ENCODE results near the gene NPHP4. TPM values are rescaled to one million over a fixed set of nuclear protein-coding genes. Genes with fewer than 3 reads are reported as not detected.

Gene NPHP4
- total and polyA plus RNA-seq, 10 of the 15 experiments (the other 5 are each of a cell fraction or from before 2014, with no cell fraction given): 0.16 to 10.5 (median 3.1) TPM

GRCh38 chr1:5883129-5884048 lies 108.8 kb downstream of the NPHP4 start:
- no peaks in the 10 kb centered on the region; the same call in 2 of the 3 replicates for H3K9me3 ChIP-seq (replicated peaks; ENCODE audit: control insufficient read depth, insufficient read depth, low read length)
- no peaks in the 10 kb centered on the region for H4K20me1 ChIP-seq (ENCODE audit: control insufficient read depth, insufficient read depth)
- peaks cover 0 to 4% of the 10 kb centered on the region in 2 experiments; a peak in 2 of 4 replicates for H3K36me3 ChIP-seq (ENCODE audit: control insufficient read depth in 2 of 2, insufficient read depth in 2 of 2, low read length in 1 of 2)
- ATAC-seq (no peak), DNase-seq (ENCODE audit: low read depth, low spot score) (no peak), FAIRE-seq (no peak)
- in situ Hi-C loops (cut with MboI): no loop called here
- no TSS peak for BruUV-seq (replicated peaks)
- H3K27ac ChIP-seq (ENCODE audit: control insufficient read depth, insufficient read depth): no peak overlapping the region
- H3K27me3 ChIP-seq (replicated peaks in 1 of 2; ENCODE audit: control insufficient read depth in 2 of 2, insufficient read depth in 2 of 2, low read length in 1 of 2): no peaks in the 10 kb centered on the region
- POLR2A ChIA-PET: no interaction called here
- no peaks in the 10 kb centered on the region for H3K79me2 ChIP-seq (ENCODE audit: control insufficient read depth, insufficient read depth, low read length)
- no peaks in the 10 kb centered on the region for H3K4me1 ChIP-seq (ENCODE audit: control insufficient read depth, insufficient read depth, low read length)
- no peak for TF ChIP-seq CBX3 (IDR thresholded peaks at IDR 0.05; ENCODE audit: borderline replicate concordance, low read depth)
- no peak for TF ChIP-seq RAD21 (IDR thresholded peaks at IDR 0.05; ENCODE audit: insufficient read depth, low read depth, low read length)
- no peak overlapping the region for H3K9ac ChIP-seq (ENCODE audit: control insufficient read depth, insufficient read depth, low read length)
- SMC1A ChIA-PET (ENCODE audit: uncharacterized antibody, unreplicated experiment): no interaction called here
- H2AFZ ChIP-seq (ENCODE audit: control insufficient read depth, low read depth, low read length): no peak overlapping the region
- RAD21 ChIA-PET (ENCODE audit: unreplicated experiment): no interaction called here
- no peak overlapping the region for H3K4me2 ChIP-seq (ENCODE audit: control insufficient read depth, insufficient read depth)
- CTCF ChIA-PET: no interaction called here
- intact Hi-C loops (cut with micrococcal nuclease; ENCODE audit: unreplicated experiment): no loop called here
- 86% methylated on average over 30 of the region's 30 CpGs for WGBS (ENCODE audit: insufficient coverage, insufficient replicate concordance, low lambda C conversion rate, missing lambda C conversion rate)
- no peak overlapping the region for H3K4me3 ChIP-seq

GRCh38 chr1:5882367-5883128 lies 109.7 kb downstream of the NPHP4 start:
- DNase-seq (ENCODE audit: low read depth, low spot score) (no peak), FAIRE-seq (no peak), ATAC-seq (no peak)
- no peak overlapping the region for H2AFZ ChIP-seq (ENCODE audit: control insufficient read depth, low read depth, low read length)
- ChIA-PET RAD21 (ENCODE audit: unreplicated experiment) (no interaction called here), CTCF (no interaction called here), POLR2A (no interaction called here), SMC1A (ENCODE audit: uncharacterized antibody, unreplicated experiment) (no interaction called here)
- H3K4me3 ChIP-seq: no peak overlapping the region
- H3K9me3 ChIP-seq (replicated peaks; ENCODE audit: control insufficient read depth, insufficient read depth, low read length): no peaks in the 10 kb centered on the region; the same call in 2 of the 3 replicates
- H3K36me3 ChIP-seq (ENCODE audit: control insufficient read depth in 2 of 2, insufficient read depth in 2 of 2, low read length in 1 of 2): peaks cover 0 to 4% of the 10 kb centered on the region in 2 experiments; a peak in 2 of 4 replicates
- no peak overlapping the region for H3K9ac ChIP-seq (ENCODE audit: control insufficient read depth, insufficient read depth, low read length)
- WGBS (ENCODE audit: insufficient coverage, insufficient replicate concordance, low lambda C conversion rate, missing lambda C conversion rate): 90% methylated on average over 27 of the region's 27 CpGs
- no peaks in the 10 kb centered on the region for H3K79me2 ChIP-seq (ENCODE audit: control insufficient read depth, insufficient read depth, low read length)
- no peaks in the 10 kb centered on the region for H3K27me3 ChIP-seq (replicated peaks in 1 of 2; ENCODE audit: control insufficient read depth in 2 of 2, insufficient read depth in 2 of 2, low read length in 1 of 2)
- intact Hi-C loops (cut with micrococcal nuclease; ENCODE audit: unreplicated experiment) (no loop called here), in situ Hi-C loops (cut with MboI) (no loop called here)
- H4K20me1 ChIP-seq (ENCODE audit: control insufficient read depth, insufficient read depth): no peaks in the 10 kb centered on the region
- no peak overlapping the region for H3K4me2 ChIP-seq (ENCODE audit: control insufficient read depth, insufficient read depth)
- H3K4me1 ChIP-seq (ENCODE audit: control insufficient read depth, insufficient read depth, low read length): no peaks in the 10 kb centered on the region
- no TSS peak for BruUV-seq (replicated peaks)
- no peak overlapping the region for H3K27ac ChIP-seq (ENCODE audit: control insufficient read depth, insufficient read depth)
- no peak for TF ChIP-seq POLR2A (IDR thresholded peaks at IDR 0.05; ENCODE audit: low read depth, low read length)
- no peak for TF ChIP-seq MTA3 (IDR thresholded peaks at IDR 0.05; ENCODE audit: borderline replicate concordance, low read length)
- TF ChIP-seq CUX1 (IDR thresholded peaks at IDR 0.05; ENCODE audit: insufficient replicate concordance, low read depth, low read length): no peak
- no peak for TF ChIP-seq CHD2 (IDR thresholded peaks at IDR 0.05; ENCODE audit: borderline replicate concordance, low read depth, low read length)
- no peak for TF ChIP-seq USF1 (IDR thresholded peaks at IDR 0.05; ENCODE audit: borderline replicate concordance, extremely low read length, insufficient read depth, low read depth, low read length)
- no peak for TF ChIP-seq DPF2 (IDR thresholded peaks at IDR 0.05)
- no peak for TF ChIP-seq RCOR1 (conservative IDR thresholded peaks at IDR 0.05; ENCODE audit: low read depth, low read length)

All from GM12878 (cell line).